Measurements from ENCODE around the gene PWWP2B. TPM values are rescaled to one million over a fixed set of nuclear protein-coding genes. Genes with fewer than 3 reads are reported as not detected.

The PWWP2B gene
- total RNA-seq, 1 donor from 2014 or later, result 12.0 TPM

DNA sequence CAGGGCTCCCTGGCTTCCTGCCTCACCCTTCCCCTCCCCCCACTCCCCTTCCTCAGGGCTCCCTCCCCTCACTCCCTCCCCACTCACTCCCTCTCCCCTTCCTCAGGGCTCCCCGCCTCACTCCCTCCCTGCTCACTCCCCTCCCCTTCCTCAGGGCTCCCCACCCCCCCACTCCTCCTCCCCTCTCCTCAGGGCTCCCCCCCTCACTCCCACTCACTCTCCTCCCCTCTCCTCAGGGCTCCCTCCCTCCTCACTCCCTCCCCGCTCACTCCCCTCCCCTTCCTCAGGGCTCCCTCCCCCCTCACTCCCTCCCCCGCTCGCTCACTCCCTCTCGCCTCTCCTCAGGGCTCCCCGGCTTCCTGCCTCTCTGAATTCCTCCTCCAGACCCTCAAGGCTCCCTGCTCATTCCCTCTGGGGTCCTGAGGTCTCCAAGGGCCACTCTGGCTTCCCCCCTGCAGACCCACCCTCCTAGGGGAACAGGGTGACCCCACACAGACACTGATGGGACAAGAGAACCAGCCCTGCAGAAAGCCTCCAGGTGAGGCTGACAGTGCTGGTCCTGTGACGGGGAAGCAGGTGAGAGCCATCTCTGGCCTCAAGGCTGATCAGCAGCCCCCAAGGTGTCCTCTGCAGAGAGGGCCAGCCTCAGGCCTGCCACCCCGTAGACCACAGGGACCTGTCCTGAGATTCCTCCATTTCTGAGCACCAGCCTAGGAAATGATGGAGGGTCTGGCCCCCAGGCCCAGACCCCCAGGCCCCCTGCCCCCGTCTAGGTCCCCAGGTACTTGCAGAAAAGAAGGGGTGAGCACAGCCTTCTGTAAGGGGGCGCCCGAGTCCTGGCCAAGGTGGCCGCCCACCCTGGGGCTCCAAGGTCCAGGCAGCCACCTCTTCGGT, 47.2 kb downstream of the PWWP2B start:
- Histone ChIP-seq H3K27me3 (ENCODE audit: insufficient read depth, low read length) (no peaks in the 10 kb centered on the region), H3K4me2 (ENCODE audit: low read length) (no peak overlapping the region), H3K9ac (ENCODE audit: low read length) (no peak overlapping the region), H3K36me3 (ENCODE audit: insufficient read depth, low read length) (no peaks in the 10 kb centered on the region), H3K9me3 (ENCODE audit: insufficient read depth, low read depth, low read length) (peaks cover 4% of the 10 kb centered on the region), H3K4me1 (ENCODE audit: insufficient read depth, low read length) (peaks cover 17% of the 10 kb centered on the region), H3K27ac (ENCODE audit: low read depth, low read length) (no peak overlapping the region), H3K79me2 (ENCODE audit: insufficient read depth, low read length) (no peaks in the 10 kb centered on the region), H3K4me3 (ENCODE audit: insufficient read depth, low read depth, low read length) (no peak overlapping the region), H2AFZ (ENCODE audit: low read depth, low read length) (no peak overlapping the region), H4K20me1 (ENCODE audit: insufficient read depth, low read length) (no peaks in the 10 kb centered on the region)
- Mint-ChIP-seq H3K27ac (ENCODE audit: unreplicated experiment) (no peak overlapping the region), H3K36me3 (ENCODE audit: low read depth, unreplicated experiment) (no peaks in the 10 kb centered on the region), H3K9me3 (ENCODE audit: unreplicated experiment) (peaks cover 11% of the 10 kb centered on the region), H3K4me3 (ENCODE audit: unreplicated experiment) (no peak overlapping the region), H3K4me1 (ENCODE audit: low read depth, unreplicated experiment) (peaks cover 2% of the 10 kb centered on the region), H3K27me3 (ENCODE audit: low read depth, unreplicated experiment) (no peaks in the 10 kb centered on the region)
- FAIRE-seq (no peak), DNase-seq (ENCODE audit: low read depth) (no peak)
- TF ChIP-seq EZH2 (IDR thresholded peaks at IDR 0.05; ENCODE audit: insufficient read depth, low read length), result no peak
- TF ChIP-seq, protein P1, sequence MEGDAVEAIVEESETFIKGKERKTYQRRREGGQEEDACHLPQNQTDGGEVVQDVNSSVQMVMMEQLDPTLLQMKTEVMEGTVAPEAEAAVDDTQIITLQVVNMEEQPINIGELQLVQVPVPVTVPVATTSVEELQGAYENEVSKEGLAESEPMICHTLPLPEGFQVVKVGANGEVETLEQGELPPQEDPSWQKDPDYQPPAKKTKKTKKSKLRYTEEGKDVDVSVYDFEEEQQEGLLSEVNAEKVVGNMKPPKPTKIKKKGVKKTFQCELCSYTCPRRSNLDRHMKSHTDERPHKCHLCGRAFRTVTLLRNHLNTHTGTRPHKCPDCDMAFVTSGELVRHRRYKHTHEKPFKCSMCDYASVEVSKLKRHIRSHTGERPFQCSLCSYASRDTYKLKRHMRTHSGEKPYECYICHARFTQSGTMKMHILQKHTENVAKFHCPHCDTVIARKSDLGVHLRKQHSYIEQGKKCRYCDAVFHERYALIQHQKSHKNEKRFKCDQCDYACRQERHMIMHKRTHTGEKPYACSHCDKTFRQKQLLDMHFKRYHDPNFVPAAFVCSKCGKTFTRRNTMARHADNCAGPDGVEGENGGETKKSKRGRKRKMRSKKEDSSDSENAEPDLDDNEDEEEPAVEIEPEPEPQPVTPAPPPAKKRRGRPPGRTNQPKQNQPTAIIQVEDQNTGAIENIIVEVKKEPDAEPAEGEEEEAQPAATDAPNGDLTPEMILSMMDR (IDR thresholded peaks at IDR 0.05; ENCODE audit: insufficient read depth, low read depth, low read length), result no peak

DNA sequence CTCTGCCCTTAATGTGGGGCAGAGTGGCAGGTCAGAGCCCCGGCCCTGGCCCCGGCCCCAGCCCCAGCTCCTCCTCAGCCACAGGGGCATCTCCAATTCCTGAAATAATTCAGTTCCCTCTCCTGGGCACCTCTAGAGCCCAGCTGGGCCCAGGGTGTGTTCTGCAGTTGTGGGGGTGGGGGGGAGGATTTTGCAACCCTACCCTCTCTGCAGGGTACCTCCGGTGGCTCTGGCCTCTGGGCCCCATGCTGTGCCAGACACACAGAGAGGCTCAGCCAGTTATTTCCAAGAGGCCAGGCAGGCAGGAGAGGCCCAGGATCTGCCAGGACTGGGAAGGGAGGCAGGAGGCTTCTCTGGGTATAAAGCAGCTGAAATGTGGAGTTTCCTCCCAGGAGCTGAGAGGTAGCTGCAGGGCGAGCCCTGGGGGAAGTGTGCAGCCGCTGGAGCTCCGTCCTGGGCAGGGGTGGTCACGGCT, 47.9 kb downstream of the PWWP2B start:
- Mint-ChIP-seq H3K27me3 (ENCODE audit: low read depth, unreplicated experiment) (no peaks in the 10 kb centered on the region), H3K4me3 (ENCODE audit: unreplicated experiment) (no peak overlapping the region), H3K27ac (ENCODE audit: unreplicated experiment) (no peak overlapping the region), H3K36me3 (ENCODE audit: low read depth, unreplicated experiment) (no peaks in the 10 kb centered on the region), H3K9me3 (ENCODE audit: unreplicated experiment) (peaks cover 9% of the 10 kb centered on the region), H3K4me1 (ENCODE audit: low read depth, unreplicated experiment) (peaks cover 2% of the 10 kb centered on the region)
- H4K20me1 ChIP-seq (ENCODE audit: insufficient read depth, low read length), result no peaks in the 10 kb centered on the region
- no peaks in the 10 kb centered on the region for H3K79me2 ChIP-seq (ENCODE audit: insufficient read depth, low read length)
- no peaks in the 10 kb centered on the region for H3K36me3 ChIP-seq (ENCODE audit: insufficient read depth, low read length)
- no peak overlapping the region for H3K9ac ChIP-seq (ENCODE audit: low read length)
- no peak for TF ChIP-seq EZH2 (IDR thresholded peaks at IDR 0.05; ENCODE audit: insufficient read depth, low read length)
- TF ChIP-seq, protein P1 (IDR thresholded peaks at IDR 0.05; ENCODE audit: insufficient read depth, low read depth, low read length), result no peak
- DNase-seq (ENCODE audit: low read depth) (no peak), FAIRE-seq (no peak)
- H3K9me3 ChIP-seq (ENCODE audit: insufficient read depth, low read depth, low read length), result peaks cover 4% of the 10 kb centered on the region
- H3K27me3 ChIP-seq (ENCODE audit: insufficient read depth, low read length), result no peaks in the 10 kb centered on the region
- H2AFZ ChIP-seq (ENCODE audit: low read depth, low read length), result no peak overlapping the region
- H3K4me3 ChIP-seq (ENCODE audit: insufficient read depth, low read depth, low read length), result no peak overlapping the region
- H3K4me2 ChIP-seq (ENCODE audit: low read length), result no peak overlapping the region
- H3K27ac ChIP-seq (ENCODE audit: low read depth, low read length), result no peak overlapping the region
- peaks cover 17% of the 10 kb centered on the region for H3K4me1 ChIP-seq (ENCODE audit: insufficient read depth, low read length)
